CD8-positive, alpha-beta memory T cell (primary cell): Measurements from ENCODE around the gene GAL3ST2. TPM values are rescaled to one million over a fixed set of nuclear protein-coding genes. Genes with fewer than 3 reads are reported as not detected.
"Not testable (repeated sequence)": the region's sequence is repeated elsewhere in the genome, so short reads cannot be mapped to it uniquely, and the experiment has no call there.

ENCODE experiments used
- CTCF ChIA-PET: fragments of 350-600 bp; sonication (Branson Sonifier 250); formaldehyde crosslinking; loops from one replicate; lab custom pipeline; 2021; ENCODE audit warnings: antibody characterized with exemption; lab: Charles Lee
- POLR2A ChIA-PET: fragments of 350-600 bp; sonication (Branson Sonifier 250); formaldehyde crosslinking; loops from one replicate; lab custom pipeline; 2021; ENCODE audit warnings: antibody characterized with exemption; lab: Charles Lee
- DNase-seq, 5 donors: peaks; one replicate each; pipeline versions ENCODE4 v3.0.0 to v3.0.0-alpha.2; 2020 to 2022; ENCODE audit warnings: mixed read lengths in 1 of 5
- H3K27ac ChIP-seq: one replicate; pipeline ENCODE4 v1.7.0; 2013; ENCODE audit warnings: low read depth, mild to moderate bottlenecking, low read length, moderate library complexity
- H3K27me3 ChIP-seq: 2 replicates; pipeline ENCODE4 v1.7.0; 2013; ENCODE audit warnings: low read length, mild to moderate bottlenecking; ENCODE audit not compliant: insufficient read depth, poor library complexity, severe bottlenecking
- H3K36me3 ChIP-seq: 2 replicates; pipeline ENCODE4 v1.7.0; 2013; ENCODE audit warnings: mild to moderate bottlenecking, low read length, moderate library complexity; ENCODE audit not compliant: insufficient read depth
- H3K4me1 ChIP-seq: 2 replicates; pipeline ENCODE4 v1.7.0; 2013; ENCODE audit warnings: mild to moderate bottlenecking, low read length, moderate library complexity; ENCODE audit not compliant: insufficient read depth
- H3K4me3 ChIP-seq: 2 replicates; pipeline ENCODE4 v1.7.0; 2013; ENCODE audit warnings: mild to moderate bottlenecking, low read length
- H3K9me3 ChIP-seq: 2 replicates; pipeline ENCODE4 v1.7.0; 2013; ENCODE audit warnings: mild to moderate bottlenecking, low read length
- H3K27ac Mint-ChIP-seq, 8 donors: one replicate each; pipeline ENCODE4 v1.8.0; 2020 to 2021; ENCODE audit warnings: mixed read lengths in 8 of 8, mild to moderate bottlenecking in 6 of 8, inconsistent platforms in 3 of 8, moderate library complexity in 3 of 8
- H3K27me3 Mint-ChIP-seq, 2 donors: one replicate each; pipeline ENCODE4 v1.8.0; 2020 to 2021; ENCODE audit warnings: mixed read lengths in 2 of 2, mild to moderate bottlenecking in 1 of 2, moderate library complexity in 1 of 2
- H3K36me3 Mint-ChIP-seq, 3 donors: one replicate each; pipeline ENCODE4 v1.8.0; 2020 to 2021; ENCODE audit warnings: mixed read lengths in 3 of 3, inconsistent platforms in 1 of 3, mild to moderate bottlenecking in 1 of 3
- H3K4me1 Mint-ChIP-seq, 3 donors: one replicate each; pipeline ENCODE4 v1.8.0; 2020 to 2021; ENCODE audit warnings: mixed read lengths in 3 of 3, inconsistent platforms in 1 of 3, mild to moderate bottlenecking in 1 of 3
- H3K4me3 Mint-ChIP-seq, 7 donors: one replicate each; pipeline ENCODE4 v1.8.0; 2020 to 2021; ENCODE audit warnings: mixed read lengths in 7 of 7, mild to moderate bottlenecking in 6 of 7, moderate library complexity in 4 of 7, inconsistent platforms in 2 of 7
- H3K9me3 Mint-ChIP-seq, 5 donors: one replicate each; pipeline ENCODE4 v1.8.0; 2020 to 2022; ENCODE audit warnings: mixed read lengths in 5 of 5, mild to moderate bottlenecking in 3 of 5, moderate library complexity in 2 of 5, inconsistent platforms in 1 of 5
- polyA plus RNA-seq: library from polyadenylated mRNA; unstranded; fragments of 300-500 nt; fragmentation: Illumina TruSeq; gene quantifications from one replicate; pipeline ENCODE4 v1.2.3, GENCODE V29; 2021
- total RNA-seq, 2 experiments: library from RNA; stranded (reverse); gene quantifications; one replicate each; pipeline ENCODE4 v1.2.3, GENCODE V29; 2021

GAL3ST2 gene
- total and polyA plus RNA-seq, 3 experiments from 2014 or later: 0.16 TPM; not detected in 2

- Histone ChIP-seq H3K27ac (no peak overlapping the region), H3K36me3 (no peaks in the 10 kb centered on the region), H3K4me1 (peaks cover 5% of the 10 kb centered on the region), H3K4me3 (no peak overlapping the region), H3K27me3 (no peaks in the 10 kb centered on the region), H3K9me3 (no peaks in the 10 kb centered on the region)
- Mint-ChIP-seq H3K4me1 (peaks cover 10 to 21% (median 12%) of the 10 kb centered on the region in 3 donors), H3K36me3 (no peaks in the 10 kb centered on the region), H3K9me3 (no peaks in the 10 kb centered on the region), H3K4me3 (peak overlapping the region in 4 of 7 donors; percentile 9 to 67 (median 59)), H3K27me3 (peaks cover 0 to 3% of the 10 kb centered on the region in 2 donors), H3K27ac (peak overlapping the region in 5 of 8 donors; percentile 64 to 88 (median 80))
- POLR2A ChIA-PET: interaction anchor here (0.6 kb wide), 1 partner anchor 22 kb away, joined by 3 read pairs; no protein-coding TSS in a partner anchor
- peak in 1 of 5 donors; percentile 48 for DNase-seq
- CTCF ChIA-PET: interaction anchor here (0.9 kb wide), 1 partner anchor 61 kb away, joined by 3 read pairs; no protein-coding TSS in a partner anchor
These were observed 40.7 kb downstream of the GAL3ST2 start for GRCh38 chr2:241817126-241817820.

- Mint-ChIP-seq H3K4me3 (peak overlapping the region in 3 of 7 donors; percentile 56 to 67 (median 62)), H3K4me1 (peaks cover 13 to 26% (median 17%) of the 10 kb centered on the region in 3 donors), H3K27ac (peak overlapping the region in 4 of 8 donors; percentile 54 to 88 (median 76))
- H3K27ac ChIP-seq, H3K4me3 ChIP-seq, DNase-seq, H3K27me3 Mint-ChIP-seq, H3K9me3 ChIP-seq, H3K9me3 Mint-ChIP-seq, H3K36me3 ChIP-seq, H3K27me3 ChIP-seq, POLR2A ChIA-PET, H3K36me3 Mint-ChIP-seq, H3K4me1 ChIP-seq: not testable (repeated sequence)
- CTCF ChIA-PET: interaction anchor here (0.9 kb wide), 1 partner anchor 61 kb away, joined by 3 read pairs; no protein-coding TSS in a partner anchor
These were observed 41.2 kb downstream of the GAL3ST2 start for GRCh38 chr2:241817821-241818215.

GRCh38 chr2:241818229-241818942, 41.8 kb downstream of the GAL3ST2 start:
- CTCF ChIA-PET: no interaction called here
- Histone ChIP-seq H3K4me1 (peaks cover 5% of the 10 kb centered on the region), H3K9me3 (no peaks in the 10 kb centered on the region), H3K27me3 (no peaks in the 10 kb centered on the region), H3K36me3 (no peaks in the 10 kb centered on the region), H3K27ac (no peak overlapping the region), H3K4me3 (no peak overlapping the region)
- no peaks in the 10 kb centered on the region for H3K36me3 Mint-ChIP-seq
- no peak for DNase-seq
- H3K27ac Mint-ChIP-seq: no peak overlapping the region
- H3K4me1 Mint-ChIP-seq: peaks cover 13 to 28% (median 20%) of the 10 kb centered on the region in 3 donors
- H3K9me3 Mint-ChIP-seq: no peaks in the 10 kb centered on the region
- H3K4me3 Mint-ChIP-seq: no peak overlapping the region
- POLR2A ChIA-PET: no interaction called here
- H3K27me3 Mint-ChIP-seq: peaks cover 3 to 4% of the 10 kb centered on the region in 2 donors

GRCh38 chr2:241818943-241819270, 42.3 kb downstream of the GAL3ST2 start:
- no peak for DNase-seq
- Histone ChIP-seq H3K4me3 (no peak overlapping the region), H3K27ac (no peak overlapping the region), H3K36me3 (no peaks in the 10 kb centered on the region), H3K4me1 (peaks cover 5% of the 10 kb centered on the region), H3K9me3 (no peaks in the 10 kb centered on the region), H3K27me3 (no peaks in the 10 kb centered on the region)
- POLR2A ChIA-PET: no interaction called here
- Mint-ChIP-seq H3K9me3 (peaks cover 0 to 3% (median 0%) of the 10 kb centered on the region in 5 donors), H3K4me3 (no peak overlapping the region), H3K36me3 (no peaks in the 10 kb centered on the region), H3K27me3 (peaks cover 3 to 4% of the 10 kb centered on the region in 2 donors), H3K27ac (no peak overlapping the region), H3K4me1 (peaks cover 13 to 29% (median 25%) of the 10 kb centered on the region in 3 donors)
- CTCF ChIA-PET: no interaction called here

GRCh38 chr2:241819947-241820624, 43.5 kb downstream of the GAL3ST2 start:
- H3K36me3 ChIP-seq, H3K27me3 Mint-ChIP-seq, H3K9me3 ChIP-seq, DNase-seq, H3K27ac ChIP-seq, H3K9me3 Mint-ChIP-seq, H3K4me3 Mint-ChIP-seq, POLR2A ChIA-PET, CTCF ChIA-PET, H3K36me3 Mint-ChIP-seq, H3K27me3 ChIP-seq, H3K4me3 ChIP-seq, H3K4me1 ChIP-seq: not testable (repeated sequence)
- peaks cover 13 to 28% (median 25%) of the 10 kb centered on the region in 3 donors for H3K4me1 Mint-ChIP-seq
- peak overlapping the region in 1 of 8 donors; percentile 70 for H3K27ac Mint-ChIP-seq

GRCh38 chr2:241820625-241821384, 44.2 kb downstream of the GAL3ST2 start:
- no peaks in the 10 kb centered on the region for H3K27me3 ChIP-seq
- Mint-ChIP-seq H3K4me1 (peaks cover 11 to 28% (median 25%) of the 10 kb centered on the region in 3 donors), H3K9me3 (peaks cover 0 to 4% (median 3%) of the 10 kb centered on the region in 5 donors), H3K27ac (no peak overlapping the region), H3K36me3 (peaks cover 0 to 2% (median 0%) of the 10 kb centered on the region in 3 donors), H3K4me3 (no peak overlapping the region), H3K27me3 (peaks cover 4 to 6% of the 10 kb centered on the region in 2 donors)
- H3K4me3 ChIP-seq: no peak overlapping the region
- no peaks in the 10 kb centered on the region for H3K36me3 ChIP-seq
- CTCF ChIA-PET: no interaction called here
- no peak for DNase-seq
- H3K9me3 ChIP-seq: no peaks in the 10 kb centered on the region
- H3K4me1 ChIP-seq: peaks cover 5% of the 10 kb centered on the region
- POLR2A ChIA-PET: no interaction called here
- H3K27ac ChIP-seq: no peak overlapping the region

GRCh38 chr2:241821460-241822263, 45.0 kb downstream of the GAL3ST2 start:
- peak overlapping the region in 2 of 8 donors; percentile 60 to 66 for H3K27ac Mint-ChIP-seq
- POLR2A ChIA-PET: interaction anchor here (0.5 kb wide), 1 partner anchor 23 kb away, joined by 4 read pairs; no protein-coding TSS in a partner anchor
- H3K4me1 Mint-ChIP-seq: peaks cover 11 to 28% (median 25%) of the 10 kb centered on the region in 3 donors

More at GRCh38 chr2:241821460-241822263, 45.0 kb downstream of the GAL3ST2 start:
- peaks cover 4 to 6% of the 10 kb centered on the region in 2 donors for H3K27me3 Mint-ChIP-seq
- no peaks in the 10 kb centered on the region for H3K9me3 ChIP-seq
- H3K36me3 Mint-ChIP-seq: peaks cover 0 to 2% (median 0%) of the 10 kb centered on the region in 3 donors
- H3K27ac ChIP-seq: no peak overlapping the region
- peaks cover 5% of the 10 kb centered on the region for H3K4me1 ChIP-seq
- H3K4me3 Mint-ChIP-seq: peak overlapping the region in 1 of 7 donors; percentile 32
- peaks cover 0 to 10% (median 6%) of the 10 kb centered on the region in 5 donors for H3K9me3 Mint-ChIP-seq
- no peak overlapping the region for H3K4me3 ChIP-seq
- DNase-seq: no peak
- H3K36me3 ChIP-seq: no peaks in the 10 kb centered on the region
- CTCF ChIA-PET: no interaction called here
- no peaks in the 10 kb centered on the region for H3K27me3 ChIP-seq
